Fibroblast of lung (primary cell): Measurements from ENCODE around the gene TIMM13.

ENCODE experiments used
- EZH2 ChIP-seq: IDR thresholded peaks from 2 replicates; pipeline ENCODE4 v1.5.1; 2012; ENCODE audit warnings: low read length, control low read depth, mild to moderate bottlenecking; ENCODE audit errors: missing control alignments
- TF ChIP-seq, protein P1 (sequence below), 2 donors: IDR thresholded peaks in 1 of 2; conservative IDR thresholded peaks in 1 of 2; 1 replicate in 1 of 2; 2 replicates in 1 of 2; pipeline ENCODE4 v1.5.1; 2011 to 2012; ENCODE audit warnings: low read length in 2 of 2, control low read depth in 1 of 2, inconsistent platforms in 1 of 2, low read depth in 1 of 2, mild to moderate bottlenecking in 1 of 2

DNA sequence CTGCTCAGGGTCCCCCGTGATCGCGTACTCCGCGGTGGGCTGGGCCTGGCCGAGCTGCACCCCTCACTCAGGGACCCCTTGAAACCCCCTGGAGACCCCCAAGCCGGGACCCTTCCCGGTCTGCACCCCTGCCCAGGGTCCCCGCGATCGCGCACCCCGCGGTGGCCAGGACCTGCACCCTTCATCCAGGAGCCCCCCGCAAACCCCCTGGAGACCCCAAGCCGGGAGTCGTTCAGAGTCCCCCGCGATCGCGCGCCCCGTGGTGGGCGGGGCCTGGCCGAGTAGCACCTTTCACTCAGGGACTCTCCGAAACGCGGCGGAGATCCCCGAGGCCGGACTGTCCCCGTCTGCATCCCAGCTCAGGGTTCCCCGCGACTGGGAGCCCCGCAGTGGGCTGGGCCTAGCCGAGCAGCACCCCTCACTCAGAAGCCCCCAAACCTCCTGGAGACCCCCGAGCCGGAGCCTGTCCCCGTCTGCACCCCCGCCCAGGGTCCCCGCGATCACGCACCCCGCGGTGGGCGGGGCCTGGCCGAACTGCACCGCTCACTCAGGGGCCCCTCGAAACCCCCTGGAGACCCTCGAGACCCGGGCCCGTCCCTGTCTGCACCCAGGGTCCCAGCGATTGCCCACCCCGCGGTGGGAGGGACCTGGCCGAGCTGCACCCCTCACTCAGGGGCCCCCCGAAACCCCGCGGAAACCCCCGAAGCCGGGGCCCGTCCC is 28.6 kb upstream of the TIMM13 start:
- TF ChIP-seq, protein P1, sequence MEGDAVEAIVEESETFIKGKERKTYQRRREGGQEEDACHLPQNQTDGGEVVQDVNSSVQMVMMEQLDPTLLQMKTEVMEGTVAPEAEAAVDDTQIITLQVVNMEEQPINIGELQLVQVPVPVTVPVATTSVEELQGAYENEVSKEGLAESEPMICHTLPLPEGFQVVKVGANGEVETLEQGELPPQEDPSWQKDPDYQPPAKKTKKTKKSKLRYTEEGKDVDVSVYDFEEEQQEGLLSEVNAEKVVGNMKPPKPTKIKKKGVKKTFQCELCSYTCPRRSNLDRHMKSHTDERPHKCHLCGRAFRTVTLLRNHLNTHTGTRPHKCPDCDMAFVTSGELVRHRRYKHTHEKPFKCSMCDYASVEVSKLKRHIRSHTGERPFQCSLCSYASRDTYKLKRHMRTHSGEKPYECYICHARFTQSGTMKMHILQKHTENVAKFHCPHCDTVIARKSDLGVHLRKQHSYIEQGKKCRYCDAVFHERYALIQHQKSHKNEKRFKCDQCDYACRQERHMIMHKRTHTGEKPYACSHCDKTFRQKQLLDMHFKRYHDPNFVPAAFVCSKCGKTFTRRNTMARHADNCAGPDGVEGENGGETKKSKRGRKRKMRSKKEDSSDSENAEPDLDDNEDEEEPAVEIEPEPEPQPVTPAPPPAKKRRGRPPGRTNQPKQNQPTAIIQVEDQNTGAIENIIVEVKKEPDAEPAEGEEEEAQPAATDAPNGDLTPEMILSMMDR (conservative IDR thresholded peaks at IDR 0.05 in 1 of 2, IDR thresholded peaks at IDR 0.05 in 1 of 2; ENCODE audit: low read depth in 1 of 2, low read length in 2 of 2): no peak
- no peak for TF ChIP-seq EZH2
